ENCODE data around the gene DGKH.

DNA sequence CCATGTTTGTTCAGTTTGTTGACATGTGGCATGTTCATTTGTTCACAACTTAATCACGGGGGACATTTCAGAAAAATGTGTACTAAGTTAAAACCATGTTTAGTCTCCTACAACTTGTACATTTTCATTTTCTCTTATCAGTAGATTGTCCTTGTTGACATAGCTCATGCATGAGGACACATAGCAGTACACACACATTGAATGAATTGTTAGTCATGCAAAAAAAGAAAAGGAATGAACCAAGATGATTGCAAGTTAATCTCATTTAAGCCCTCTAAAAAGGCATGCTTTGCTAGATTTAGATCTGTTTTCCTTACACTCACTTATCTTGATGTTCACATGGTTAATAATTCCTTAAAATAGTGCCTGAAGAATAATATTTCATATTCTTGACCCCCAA, 185.3 kb downstream of the DGKH start:
- TF ChIP-seq RBM34 (IDR thresholded peaks at IDR 0.05; ENCODE audit: borderline replicate concordance, insufficient read depth, low read length), result no peak
- no peak for TF ChIP-seq ZNF780A (CRISPR knock-in tag; IDR thresholded peaks at IDR 0.05)
- TF ChIP-seq SMAD4 (CRISPR knock-in tag; conservative IDR thresholded peaks at IDR 0.05), result no peak
- TF ChIP-seq POLR2A (conservative IDR thresholded peaks at IDR 0.05), result no peak
- TF ChIP-seq GABPB1 (CRISPR knock-in tag; IDR thresholded peaks at IDR 0.05), result no peak
- no peak for TF ChIP-seq POLR2AphosphoS2 (IDR thresholded peaks at IDR 0.05; ENCODE audit: low read length)
- TF ChIP-seq STAT5B (CRISPR knock-in tag; IDR thresholded peaks at IDR 0.05), result no peak
- TF ChIP-seq TARDBP (IDR thresholded peaks at IDR 0.05), result no peak
- no peak for TF ChIP-seq ETV6 (IDR thresholded peaks at IDR 0.05; ENCODE audit: borderline replicate concordance in 1 of 2, low read depth in 2 of 2, low read length in 1 of 2)
- no peak for TF ChIP-seq ETV6 (CRISPR knock-in tag; IDR thresholded peaks at IDR 0.05; ENCODE audit: borderline replicate concordance)
- no peak for TF ChIP-seq MYC (IDR thresholded peaks at IDR 0.05; ENCODE audit: low read depth, low read length)
- TF ChIP-seq MYC (CRISPR knock-in tag; IDR thresholded peaks at IDR 0.05; ENCODE audit: borderline replicate concordance, low read depth), result no peak
- TF ChIP-seq ZNF431 (CRISPR knock-in tag; IDR thresholded peaks at IDR 0.05), result no peak
- TF ChIP-seq ZSCAN29 (IDR thresholded peaks at IDR 0.05), result no peak
- no peak for TF ChIP-seq ZNF174 (CRISPR knock-in tag; IDR thresholded peaks at IDR 0.05)

Measured in K562 (cell line).